ENCODE measurements around the gene GPA33.

The GPA33 gene

DNA sequence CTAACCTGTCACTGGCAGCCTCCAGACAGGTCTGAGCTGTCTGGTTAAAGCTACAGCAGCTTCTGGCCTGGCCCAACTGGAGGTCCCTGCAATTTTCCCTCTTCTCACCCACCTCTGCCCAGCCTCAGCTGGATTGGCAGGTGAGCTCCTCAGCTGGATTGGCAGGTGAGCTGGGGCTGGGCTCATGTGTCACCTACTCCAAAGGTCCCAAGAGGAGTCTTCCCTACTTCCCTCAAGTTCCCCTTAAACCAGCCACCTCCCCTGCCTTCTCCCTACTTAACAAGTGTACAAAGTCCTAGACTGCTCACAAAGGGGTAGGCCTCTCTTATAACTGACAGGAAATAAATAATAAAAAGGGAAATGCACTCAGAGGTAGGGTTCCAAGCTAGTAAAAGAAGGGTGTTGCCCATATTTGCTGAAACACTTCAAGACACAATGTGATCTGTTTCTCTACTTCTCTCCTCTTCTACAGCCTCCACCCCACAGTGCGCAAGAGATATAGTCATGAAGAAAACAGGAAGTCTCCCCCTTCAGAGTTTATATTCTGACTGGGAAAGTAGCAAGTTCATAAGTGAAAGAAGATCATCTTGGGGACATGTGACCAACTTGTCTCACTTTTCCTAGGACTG lies at the start of gene GPA33:
TSS of gene GPA33 (minus strand) at position 64 of the 629 bp plus-strand sequence. CDS start 90 bp downstream, outside the sequence.
- no peak for DNase-seq

DNA sequence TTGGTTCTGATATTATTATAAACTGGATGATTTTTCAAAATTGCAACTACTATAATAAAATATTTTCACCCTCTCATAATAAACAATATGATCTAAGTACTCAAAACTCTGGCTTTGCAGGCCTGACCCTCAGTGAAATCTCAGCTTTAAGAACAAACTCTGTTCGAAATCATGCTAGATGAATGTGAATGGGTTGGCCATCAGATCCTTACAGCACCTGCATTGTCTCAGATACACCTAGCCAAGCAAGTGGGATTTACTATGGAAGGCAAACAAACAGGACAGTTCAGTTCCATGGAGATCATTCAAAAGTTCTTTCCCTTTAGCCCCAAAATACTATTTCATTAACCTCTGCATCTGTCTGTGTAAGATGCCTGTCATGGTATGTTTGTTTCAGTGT lies 48.5 kb upstream of the GPA33 start:
- DNase-seq, result no peak

DNA sequence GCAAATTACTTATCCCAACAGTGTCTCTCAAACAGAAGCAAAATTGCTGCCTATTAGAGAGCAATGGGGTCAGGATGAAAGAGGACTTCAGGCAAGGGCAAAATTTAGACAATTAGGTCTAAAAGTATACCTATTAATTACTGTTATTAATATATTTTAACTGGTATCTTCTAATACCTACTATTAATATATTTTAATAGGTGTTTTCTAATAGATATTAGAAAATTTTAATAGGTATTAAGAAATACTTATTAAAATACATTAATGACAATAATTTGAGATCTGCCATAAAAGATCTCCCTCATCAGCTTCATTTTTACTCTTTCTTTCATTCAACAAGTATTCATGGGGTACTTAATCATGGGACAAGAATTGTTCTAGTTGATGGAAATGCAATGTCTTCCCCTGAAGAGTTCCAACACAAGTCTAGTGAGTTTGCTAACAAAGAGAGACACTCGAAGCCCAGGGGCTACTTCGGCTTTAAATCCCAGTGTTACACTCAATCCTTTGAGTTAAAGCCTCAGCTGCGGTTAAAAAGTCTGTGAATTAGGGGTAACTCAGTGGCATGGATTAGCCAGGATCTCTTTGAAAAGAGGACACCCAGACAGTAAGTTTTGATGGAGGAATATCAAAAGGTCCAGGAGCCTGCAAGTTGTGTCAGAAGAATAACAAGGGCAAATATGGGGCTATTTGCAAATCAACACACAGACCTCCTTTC lies 47.8 kb upstream of the GPA33 start:
- DNase-seq, result no peak

GRCh38 chr1:167137332-167137781 lies 47.2 kb upstream of the GPA33 start:
- peak in 3 of 51 donors; percentile 11 to 41 (median 11) for DNase-seq

DNA sequence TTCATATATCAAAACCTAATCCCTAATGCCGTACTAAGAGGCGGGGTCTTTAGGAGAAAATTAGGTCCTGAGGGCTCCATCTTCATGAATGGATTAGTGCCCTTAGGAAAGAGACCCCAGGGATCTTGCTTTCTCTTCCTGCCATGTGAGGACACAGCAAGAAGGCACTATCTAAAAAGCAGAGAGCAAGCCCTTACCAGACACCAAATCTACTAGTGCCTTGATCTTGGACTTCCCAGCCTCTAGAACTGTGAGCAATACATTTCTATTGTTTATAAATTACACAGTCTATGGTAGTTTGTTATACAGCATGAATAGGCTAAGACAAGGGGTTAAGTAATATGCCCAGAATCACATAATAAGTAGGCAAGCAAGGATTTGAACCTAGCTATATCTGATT lies 46.6 kb upstream of the GPA33 start:
- no peak for DNase-seq

DNA sequence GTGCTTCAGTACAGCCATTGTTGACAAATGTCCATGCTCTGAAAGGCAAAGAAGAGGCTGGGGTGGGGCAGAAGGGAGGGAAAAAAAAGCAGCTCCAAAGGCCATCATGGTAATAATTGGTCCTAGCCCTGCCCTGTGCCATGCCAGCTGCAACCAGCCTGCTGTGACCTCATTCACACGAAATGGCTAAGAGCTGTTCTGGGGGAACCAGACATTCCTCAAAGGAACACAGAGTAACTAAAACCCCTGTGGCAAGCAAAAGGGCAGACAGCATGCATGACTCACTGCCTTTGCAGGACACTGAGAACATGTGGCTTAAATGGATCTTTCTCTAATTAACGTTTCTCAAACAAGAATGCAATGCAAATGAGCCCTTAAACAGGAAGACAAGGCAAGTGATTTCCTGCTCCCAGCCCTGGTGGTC lies 46.0 kb upstream of the GPA33 start:
- peak in 4 of 51 donors; percentile 7 to 52 (median 10) for DNase-seq

- no peak for DNase-seq
These were observed 45.2 kb upstream of the GPA33 start for GRCh38 chr1:167135281-167135840.

DNA sequence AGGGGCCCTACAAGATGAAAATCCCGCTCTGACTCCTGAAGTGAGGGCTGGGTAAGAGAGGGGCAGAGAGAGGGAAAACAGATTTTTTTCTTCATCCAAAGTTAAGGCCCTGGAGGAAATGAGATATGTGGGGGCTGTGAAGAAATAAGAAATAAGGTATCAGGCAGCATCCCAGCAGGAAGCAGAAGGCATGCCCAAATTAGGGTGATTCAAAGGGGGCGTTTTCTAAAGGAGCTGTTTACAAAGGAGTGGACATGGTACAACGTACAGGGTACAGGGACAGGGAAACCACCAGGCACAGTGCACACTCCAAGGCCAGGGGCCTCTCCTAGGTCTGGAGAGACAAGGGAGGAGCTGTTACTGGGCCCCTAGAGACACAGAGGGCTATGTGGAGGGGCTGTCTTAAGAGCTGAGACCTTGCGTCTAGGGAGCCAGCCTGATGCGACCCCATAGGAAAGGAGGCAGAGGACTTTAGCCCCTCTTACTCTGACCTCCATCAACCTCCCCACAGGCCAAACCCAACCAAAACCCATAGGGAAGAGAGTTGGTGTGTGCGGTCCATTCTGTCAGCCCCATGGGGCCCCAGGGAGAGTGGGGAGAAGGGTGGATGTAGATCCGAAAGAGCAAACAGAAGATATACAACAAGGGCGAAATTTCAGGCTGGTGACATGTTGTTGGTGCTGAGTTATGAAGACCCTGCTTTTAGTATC lies 42.3 kb upstream of the GPA33 start:
- no peak for DNase-seq

DNA sequence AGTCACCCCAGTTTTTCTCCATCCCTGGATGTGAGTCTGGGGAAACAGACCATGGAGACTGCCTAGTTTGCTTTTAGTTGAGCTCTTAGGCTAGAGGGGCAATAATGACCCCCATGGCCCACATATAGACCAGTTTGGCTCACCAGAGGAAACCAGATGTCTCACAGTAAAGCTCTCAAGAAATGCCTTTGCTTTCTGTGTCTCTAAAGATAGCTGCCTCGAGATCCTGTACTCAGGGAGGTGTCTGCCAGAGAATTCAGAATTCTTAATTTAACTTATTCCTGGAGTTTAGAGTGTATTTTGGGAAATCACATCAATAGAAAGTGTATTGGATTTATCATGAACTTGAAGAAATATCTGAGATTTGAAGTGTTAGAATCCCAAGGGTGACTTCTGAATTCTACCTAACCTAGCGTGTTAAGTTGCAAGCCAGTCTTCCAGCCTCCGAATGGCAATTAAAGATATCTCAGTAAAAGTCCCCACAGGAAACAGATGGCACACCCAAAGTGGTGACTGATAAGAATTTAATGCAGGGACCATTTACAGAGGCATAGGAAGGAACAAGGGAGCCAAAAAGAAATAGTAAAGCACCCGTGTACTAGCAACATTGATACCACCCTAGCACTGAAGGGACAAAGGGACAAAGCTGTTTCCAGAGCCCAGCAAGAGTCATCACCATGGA lies 40.8 kb upstream of the GPA33 start:
- no peak for DNase-seq

DNA sequence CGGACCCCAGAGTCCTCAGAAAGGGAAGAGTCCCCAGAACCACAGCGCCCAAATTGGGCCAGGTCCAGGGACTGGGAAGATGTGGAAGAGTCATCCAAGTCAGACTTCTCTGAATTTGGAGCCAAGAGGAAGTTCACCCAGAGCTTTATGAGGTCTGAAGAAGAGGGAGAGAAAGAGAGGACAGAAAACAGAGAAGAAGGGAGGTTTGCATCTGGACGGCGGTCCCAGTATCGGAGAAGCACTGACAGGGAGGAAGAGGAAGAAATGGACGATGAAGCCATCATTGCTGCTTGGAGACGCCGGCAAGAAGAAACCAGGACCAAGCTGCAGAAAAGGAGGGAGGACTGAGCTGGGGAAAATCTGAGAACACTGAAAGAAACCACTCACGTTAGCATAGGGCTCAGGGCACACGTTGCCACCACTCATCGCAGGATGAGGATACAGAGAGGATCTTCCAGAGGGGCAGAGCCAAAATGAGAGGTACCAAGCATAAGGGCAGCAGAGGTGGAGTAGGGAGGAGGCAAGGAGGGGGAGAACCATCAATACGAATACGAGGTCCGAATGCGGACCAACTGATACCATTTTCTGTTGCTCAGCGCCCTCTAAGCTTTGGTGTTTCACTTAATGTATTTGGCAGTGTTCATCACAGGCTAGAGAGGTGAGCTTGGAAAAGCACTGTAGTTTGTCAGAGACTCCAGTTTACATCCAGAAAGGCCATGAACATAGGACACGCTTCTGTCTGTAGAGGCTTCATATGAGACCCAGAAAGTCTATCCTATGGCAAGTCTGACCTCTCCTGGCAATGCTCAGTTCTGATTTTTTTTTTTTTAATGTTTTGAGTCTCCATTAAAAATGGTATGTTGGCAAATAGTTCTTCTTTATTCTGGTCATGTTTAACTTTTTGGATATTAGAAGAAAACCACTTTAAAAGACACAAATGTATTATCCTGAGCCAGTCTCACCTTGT lies 38.4 kb upstream of the GPA33 start:
- no peak for DNase-seq

GRCh38 chr1:167127661-167128060 lies 37.5 kb upstream of the GPA33 start:
- no peak for DNase-seq

- DNase-seq, result no peak
These were observed 37.1 kb upstream of the GPA33 start for GRCh38 chr1:167127236-167127635.

- DNase-seq, result peak in 1 of 51 donors; percentile 53
These were observed 36.6 kb upstream of the GPA33 start for GRCh38 chr1:167126811-167127210.

DNA sequence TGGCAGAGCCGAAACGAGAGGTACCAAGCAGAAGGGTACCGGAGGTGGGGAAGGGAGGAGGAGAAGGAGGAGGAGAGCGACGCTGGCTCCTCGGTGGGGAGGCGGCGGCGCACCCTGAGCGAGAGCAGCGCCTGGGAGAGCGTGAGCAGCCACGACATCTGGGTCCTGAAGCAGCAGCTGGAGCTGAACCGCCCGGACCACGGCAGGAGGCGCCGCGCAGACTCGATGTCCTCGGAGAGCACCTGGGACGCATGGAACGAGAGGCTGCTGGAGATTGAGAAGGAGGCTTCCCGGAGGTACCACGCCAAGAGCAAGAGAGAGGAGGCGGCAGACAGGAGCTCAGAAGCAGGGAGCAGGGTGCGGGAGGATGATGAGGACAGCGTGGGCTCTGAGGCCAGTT lies 36.1 kb upstream of the GPA33 start:
- DNase-seq, result no peak

DNA sequence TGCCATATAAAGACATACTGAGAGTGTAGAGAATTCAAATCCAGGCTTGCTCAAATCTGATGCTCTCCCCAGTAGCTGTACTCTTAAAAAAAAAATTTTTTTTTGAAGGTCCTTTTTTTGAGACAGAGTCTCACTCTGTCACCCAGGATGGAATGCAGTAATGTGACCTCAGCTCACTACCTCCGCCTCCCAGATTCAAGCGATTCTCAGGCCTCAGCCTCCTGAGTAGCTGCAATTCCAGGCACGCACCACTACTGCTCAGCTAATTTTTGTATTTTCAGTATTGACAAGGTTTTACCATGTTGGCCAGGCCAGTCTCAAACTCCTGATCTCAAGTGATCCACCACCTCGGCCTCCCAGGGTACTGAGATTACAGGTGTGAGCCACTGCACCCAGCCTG lies 32.4 kb upstream of the GPA33 start:
- no peak for DNase-seq

DNA sequence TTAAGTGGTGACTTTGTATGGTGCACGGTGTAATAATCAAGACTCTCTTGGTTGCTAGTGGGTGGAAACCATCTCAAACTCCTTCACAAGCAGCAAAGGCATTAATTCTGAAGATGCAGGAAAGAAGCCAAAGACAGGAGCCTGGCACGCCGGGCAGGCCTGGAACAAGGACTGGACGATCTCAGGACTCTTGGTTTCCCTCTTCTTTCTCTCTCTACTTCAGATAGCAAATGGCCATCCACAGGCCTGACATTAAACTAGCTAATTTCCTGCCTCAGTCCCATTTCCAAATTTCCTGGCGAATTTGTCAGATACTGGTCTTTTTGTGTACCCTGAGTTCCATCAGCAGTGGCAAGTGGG lies 31.9 kb upstream of the GPA33 start:
- DNase-seq, result no peak

DNA sequence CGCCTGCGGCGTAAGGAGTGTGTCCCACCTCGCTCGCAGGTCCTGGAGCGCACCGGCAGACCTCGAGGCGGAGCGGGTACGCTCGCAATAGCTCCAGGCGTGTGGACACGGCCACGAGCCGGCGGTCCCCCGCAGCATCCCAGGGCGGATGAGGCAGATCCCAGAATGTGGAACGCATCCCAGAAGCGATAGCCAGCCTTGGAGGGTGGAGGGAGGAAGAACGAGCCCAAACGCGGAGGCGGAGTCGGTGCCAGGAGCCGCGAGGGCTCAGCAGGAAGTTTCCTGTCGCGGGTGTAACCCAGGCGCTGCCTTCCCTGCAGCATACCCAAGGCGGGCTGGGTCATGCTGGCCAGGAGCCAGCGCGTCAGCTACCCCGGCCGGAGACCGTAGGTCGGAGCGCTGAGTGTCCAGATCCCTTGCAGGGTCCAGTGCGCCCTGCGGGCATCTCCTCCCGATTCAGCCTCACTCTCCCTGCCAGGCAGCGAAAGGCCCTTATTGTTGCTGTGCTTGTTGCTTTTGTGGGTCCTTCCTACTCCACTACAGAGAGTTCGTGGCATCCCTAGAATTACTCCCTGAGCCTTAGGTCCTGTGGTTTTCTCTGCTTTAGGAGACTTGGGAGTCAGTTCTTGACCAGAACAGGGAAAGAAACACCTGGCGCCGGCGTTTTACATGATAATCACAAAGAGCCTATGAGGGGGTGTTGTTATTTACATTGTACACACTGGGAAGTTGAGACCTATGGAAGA lies 31.4 kb upstream of the GPA33 start:
- peak in 25 of 51 donors; percentile 3 to 62 (median 14) for DNase-seq

- DNase-seq, result no peak
These were observed 30.7 kb upstream of the GPA33 start for GRCh38 chr1:167120899-167121298.

GRCh38 chr1:167119696-167120095 lies 29.5 kb upstream of the GPA33 start:
- no peak for DNase-seq

DNA sequence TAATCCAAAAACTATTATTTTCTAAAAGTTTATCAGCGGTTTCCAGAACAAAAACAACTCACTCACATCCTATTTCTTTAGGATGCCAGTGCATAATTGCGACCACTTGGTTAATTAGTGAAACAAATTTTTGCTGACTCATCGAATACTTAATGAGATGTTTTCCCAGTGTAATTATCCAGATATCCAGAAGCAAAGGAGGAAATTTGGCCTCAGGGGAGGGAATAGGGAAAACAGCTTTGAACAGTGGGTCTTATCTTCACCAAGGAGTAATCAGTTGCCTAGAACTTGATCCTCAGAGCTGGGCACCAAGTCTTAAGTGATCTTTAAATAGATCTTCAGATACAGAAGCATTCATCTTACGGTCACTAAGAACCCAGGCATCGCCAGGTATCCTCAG lies 28.0 kb upstream of the GPA33 start:
- DNase-seq, result no peak
